ENCODE data around the gene DLD. TPM values are rescaled to one million over a fixed set of nuclear protein-coding genes. Genes with fewer than 3 reads are reported as not detected.
"Not testable (repeated sequence)": the region's sequence is repeated elsewhere in the genome, so short reads cannot be mapped to it uniquely, and the experiment has no call there.

The DLD gene
- polyA plus RNA-seq, 4 donors: 45.4 to 153 (median 84.0) TPM

GRCh38 chr7:107877731-107878382 is 13.1 kb upstream of the DLD start:
- no peaks in the 10 kb centered on the region for H3K36me3 ChIP-seq (ENCODE audit: control insufficient read depth in 3 of 3, insufficient read depth in 2 of 3, low read depth in 1 of 3, low read length in 3 of 3)
- FAIRE-seq (no peak), DNase-seq (peak in 1 of 2 donors; percentile 55)
- peaks cover 0 to 5% (median 0%) of the 10 kb centered on the region in 3 donors for H3K27me3 ChIP-seq (ENCODE audit: control insufficient read depth in 3 of 3, insufficient read depth in 3 of 3, low read length in 3 of 3)
- H3K9me3 ChIP-seq (ENCODE audit: control insufficient read depth in 2 of 2, insufficient read depth in 1 of 2, low read depth in 1 of 2, low read length in 1 of 2): no peaks in the 10 kb centered on the region
- peaks cover 0 to 4% (median 0%) of the 10 kb centered on the region in 3 donors for H3K4me1 ChIP-seq (ENCODE audit: control insufficient read depth in 3 of 3, insufficient read depth in 2 of 3, low read depth in 1 of 3, low read length in 2 of 3)
- no peak overlapping the region for H3K4me3 ChIP-seq (ENCODE audit: low read depth in 1 of 3, low read length in 3 of 3)
- WGBS, 3 donors: 38 to 71% (median 42%) methylated on average over 5 of the region's 5 CpGs
- peak overlapping the region in 1 of 3 donors; percentile 49 for H3K27ac ChIP-seq (ENCODE audit: low read depth in 1 of 3, low read length in 2 of 3)

- DNase-seq (no peak), FAIRE-seq (no peak)
- H3K36me3 ChIP-seq (ENCODE audit: control insufficient read depth in 3 of 3, insufficient read depth in 2 of 3, low read depth in 1 of 3, low read length in 3 of 3): no peaks in the 10 kb centered on the region
- H3K27me3 ChIP-seq (ENCODE audit: control insufficient read depth in 3 of 3, insufficient read depth in 3 of 3, low read length in 3 of 3): peaks cover 0 to 5% (median 0%) of the 10 kb centered on the region in 3 donors
- WGBS, 3 donors: 48 to 68% (median 57%) methylated on average over 3 of the region's 3 CpGs
- H3K9me3 ChIP-seq (ENCODE audit: control insufficient read depth in 2 of 2, insufficient read depth in 1 of 2, low read depth in 1 of 2, low read length in 1 of 2): no peaks in the 10 kb centered on the region
- peaks cover 0 to 4% (median 0%) of the 10 kb centered on the region in 3 donors for H3K4me1 ChIP-seq (ENCODE audit: control insufficient read depth in 3 of 3, insufficient read depth in 2 of 3, low read depth in 1 of 3, low read length in 2 of 3)
- no peak overlapping the region for H3K4me3 ChIP-seq (ENCODE audit: low read depth in 1 of 3, low read length in 3 of 3)
- no peak overlapping the region for H3K27ac ChIP-seq (ENCODE audit: low read depth in 1 of 3, low read length in 2 of 3)
Measured at GRCh38 chr7:107878636-107879035, 12.3 kb upstream of the DLD start.

- peak; percentile 89 for FAIRE-seq
- H3K9me3 ChIP-seq (ENCODE audit: control insufficient read depth in 2 of 2, insufficient read depth in 1 of 2, low read depth in 1 of 2, low read length in 1 of 2): no peaks in the 10 kb centered on the region
- peaks cover 0 to 4% (median 0%) of the 10 kb centered on the region in 3 donors for H3K4me1 ChIP-seq (ENCODE audit: control insufficient read depth in 3 of 3, insufficient read depth in 2 of 3, low read depth in 1 of 3, low read length in 2 of 3)
- WGBS, 3 donors: 0 to 3% (median 1%) methylated on average over 3 of the region's 3 CpGs
- no peak overlapping the region for H3K27ac ChIP-seq (ENCODE audit: low read depth in 1 of 3, low read length in 2 of 3)
- DNase-seq: peak; percentile 75
- H3K36me3 ChIP-seq (ENCODE audit: control insufficient read depth in 3 of 3, insufficient read depth in 2 of 3, low read depth in 1 of 3, low read length in 3 of 3): no peaks in the 10 kb centered on the region
- H3K27me3 ChIP-seq (ENCODE audit: control insufficient read depth in 3 of 3, insufficient read depth in 3 of 3, low read length in 3 of 3): peaks cover 0 to 7% (median 2%) of the 10 kb centered on the region in 3 donors
- H3K4me3 ChIP-seq (ENCODE audit: low read depth in 1 of 3, low read length in 3 of 3): no peak overlapping the region
Measured at GRCh38 chr7:107879400-107880035, 11.5 kb upstream of the DLD start.

GRCh38 chr7:107882766-107883165 is 8.2 kb upstream of the DLD start:
- peaks cover 0 to 4% (median 0%) of the 10 kb centered on the region in 3 donors for H3K4me1 ChIP-seq (ENCODE audit: control insufficient read depth in 3 of 3, insufficient read depth in 2 of 3, low read depth in 1 of 3, low read length in 2 of 3)
- H3K36me3 ChIP-seq (ENCODE audit: control insufficient read depth in 3 of 3, insufficient read depth in 2 of 3, low read depth in 1 of 3, low read length in 3 of 3): no peaks in the 10 kb centered on the region
- FAIRE-seq (no peak), DNase-seq (no peak)
- H3K9me3 ChIP-seq (ENCODE audit: control insufficient read depth in 2 of 2, insufficient read depth in 1 of 2, low read depth in 1 of 2, low read length in 1 of 2): no peaks in the 10 kb centered on the region
- H3K27ac ChIP-seq (ENCODE audit: low read depth in 1 of 3, low read length in 2 of 3): no peak overlapping the region
- H3K27me3 ChIP-seq (ENCODE audit: control insufficient read depth in 3 of 3, insufficient read depth in 3 of 3, low read length in 3 of 3): peaks cover 0 to 8% (median 2%) of the 10 kb centered on the region in 3 donors
- no peak overlapping the region for H3K4me3 ChIP-seq (ENCODE audit: low read depth in 1 of 3, low read length in 3 of 3)
- 64 to 70% (median 66%) methylated on average over 2 of the region's 2 CpGs for WGBS, 3 donors

GRCh38 chr7:107884066-107884818 is 6.7 kb upstream of the DLD start:
- no peak for DNase-seq
- Histone ChIP-seq H3K4me3 (ENCODE audit: low read depth in 1 of 3, low read length in 3 of 3) (no peak overlapping the region), H3K4me1 (ENCODE audit: control insufficient read depth in 3 of 3, insufficient read depth in 2 of 3, low read depth in 1 of 3, low read length in 2 of 3) (no peaks in the 10 kb centered on the region), H3K9me3 (ENCODE audit: control insufficient read depth in 2 of 2, insufficient read depth in 1 of 2, low read depth in 1 of 2, low read length in 1 of 2) (no peaks in the 10 kb centered on the region), H3K27ac (ENCODE audit: low read depth in 1 of 3, low read length in 2 of 3) (no peak overlapping the region), H3K27me3 (ENCODE audit: control insufficient read depth in 3 of 3, insufficient read depth in 3 of 3, low read length in 3 of 3) (peaks cover 0 to 8% (median 2%) of the 10 kb centered on the region in 3 donors), H3K36me3 (ENCODE audit: control insufficient read depth in 3 of 3, insufficient read depth in 2 of 3, low read depth in 1 of 3, low read length in 3 of 3) (no peaks in the 10 kb centered on the region)
- no peak for FAIRE-seq
- 73 to 82% (median 74%) methylated on average over 6 of the region's 6 CpGs for whole genome bisulfite sequencing, 3 donors

GRCh38 chr7:107887827-107888226 is 3.2 kb upstream of the DLD start:
- WGBS, 3 donors: 95 to 97% (median 96%) methylated on average over 21 to 22 of the region's 22 CpGs
- DNase-seq; H3K27me3 ChIP-seq (ENCODE audit: control insufficient read depth in 3 of 3, insufficient read depth in 3 of 3, low read length in 3 of 3); H3K9me3 ChIP-seq (ENCODE audit: control insufficient read depth in 2 of 2, insufficient read depth in 1 of 2, low read depth in 1 of 2, low read length in 1 of 2); H3K4me3 ChIP-seq (ENCODE audit: low read depth in 1 of 3, low read length in 3 of 3); FAIRE-seq; H3K36me3 ChIP-seq (ENCODE audit: control insufficient read depth in 3 of 3, insufficient read depth in 2 of 3, low read depth in 1 of 3, low read length in 3 of 3); H3K27ac ChIP-seq (ENCODE audit: low read depth in 1 of 3, low read length in 2 of 3); H3K4me1 ChIP-seq (ENCODE audit: control insufficient read depth in 3 of 3, insufficient read depth in 2 of 3, low read depth in 1 of 3, low read length in 2 of 3): not testable (repeated sequence)

GRCh38 chr7:107889992-107890391 is 991 bp upstream of the DLD start:
- no peak for FAIRE-seq
- no peaks in the 10 kb centered on the region for H3K27me3 ChIP-seq (ENCODE audit: control insufficient read depth in 3 of 3, insufficient read depth in 3 of 3, low read length in 3 of 3)
- no peak overlapping the region for H3K4me3 ChIP-seq (ENCODE audit: low read depth in 1 of 3, low read length in 3 of 3)
- 51 to 74% (median 65%) methylated on average over 3 of the region's 3 CpGs for WGBS, 3 donors
- no peak for DNase-seq
- H3K9me3 ChIP-seq (ENCODE audit: control insufficient read depth in 2 of 2, insufficient read depth in 1 of 2, low read depth in 1 of 2, low read length in 1 of 2): no peaks in the 10 kb centered on the region
- H3K4me1 ChIP-seq (ENCODE audit: control insufficient read depth in 3 of 3, insufficient read depth in 2 of 3, low read depth in 1 of 3, low read length in 2 of 3): peaks cover 0 to 10% (median 2%) of the 10 kb centered on the region in 3 donors
- H3K27ac ChIP-seq (ENCODE audit: low read depth in 1 of 3, low read length in 2 of 3): no peak overlapping the region
- H3K36me3 ChIP-seq (ENCODE audit: control insufficient read depth in 3 of 3, insufficient read depth in 2 of 3, low read depth in 1 of 3, low read length in 3 of 3): peaks cover 0 to 4% (median 0%) of the 10 kb centered on the region in 3 donors

- Histone ChIP-seq H3K36me3 (ENCODE audit: control insufficient read depth in 3 of 3, insufficient read depth in 2 of 3, low read depth in 1 of 3, low read length in 3 of 3) (peaks cover 0 to 4% (median 0%) of the 10 kb centered on the region in 3 donors), H3K4me3 (ENCODE audit: low read depth in 1 of 3, low read length in 3 of 3) (peak overlapping the region in 2 of 3 donors; percentile 79 to 91), H3K27me3 (ENCODE audit: control insufficient read depth in 3 of 3, insufficient read depth in 3 of 3, low read length in 3 of 3) (no peaks in the 10 kb centered on the region), H3K27ac (ENCODE audit: low read depth in 1 of 3, low read length in 2 of 3) (peak overlapping the region; percentile 87 to 96 (median 92)), H3K9me3 (ENCODE audit: control insufficient read depth in 2 of 2, insufficient read depth in 1 of 2, low read depth in 1 of 2, low read length in 1 of 2) (no peaks in the 10 kb centered on the region), H3K4me1 (ENCODE audit: control insufficient read depth in 3 of 3, insufficient read depth in 2 of 3, low read depth in 1 of 3, low read length in 2 of 3) (peaks cover 0 to 10% (median 2%) of the 10 kb centered on the region in 3 donors)
- FAIRE-seq: no peak
- 1 to 3% (median 2%) methylated on average over 7 of the region's 7 CpGs for WGBS, 3 donors
- no peak for DNase-seq
Measured at GRCh38 chr7:107890493-107890961, 456 bp upstream of the DLD start.

Measured in small intestine (tissue), 7 donors.